HepG2 (cell line): ENCODE results near the gene RPE. TPM values are rescaled to one million over a fixed set of nuclear protein-coding genes. Genes with fewer than 3 reads are reported as not detected.

Experiments
- BHLHE40 ChIP-seq: IDR thresholded peaks from 2 replicates; pipeline ENCODE4 v1.6.1; 2011; ENCODE audit warnings: low read length, improper control_type of control experiment
- CBX5 ChIP-seq: sonication (generic); formaldehyde crosslinking; IDR thresholded peaks from 2 replicates; pipeline ENCODE4 v1.4.0; 2020; ENCODE audit warnings: missing genetic modification reagents, borderline replicate concordance
- CEBPZ ChIP-seq: IDR thresholded peaks from 2 replicates; pipeline ENCODE4 v1.6.1; 2012; ENCODE audit warnings: low read length, improper control_type of control experiment
- GFI1 ChIP-seq: sonication (generic); formaldehyde crosslinking; IDR thresholded peaks from 2 replicates; pipeline ENCODE4 v1.5.0; 2020; ENCODE audit warnings: missing genetic modification reagents, mild to moderate bottlenecking, borderline replicate concordance
- MBD4 ChIP-seq: IDR thresholded peaks from 2 replicates; pipeline ENCODE4 v1.6.1; 2012; ENCODE audit warnings: low read length, inconsistent platforms, borderline replicate concordance
- PPARG ChIP-seq: conservative IDR thresholded peaks from 2 replicates; pipeline ENCODE4 v1.6.1; 2016; ENCODE audit warnings: missing biosample characterization, missing genetic modification reagents
- SSRP1 ChIP-seq: IDR thresholded peaks from 2 replicates; pipeline ENCODE4 v1.6.1; 2016; ENCODE audit warnings: control low read depth
- ZFP37 ChIP-seq: sonication (generic); formaldehyde crosslinking; IDR thresholded peaks from 2 replicates; pipeline ENCODE4 v1.4.0; 2020; ENCODE audit warnings: missing genetic modification reagents, borderline replicate concordance
- ZNF367 ChIP-seq: sonication (generic); formaldehyde crosslinking; IDR thresholded peaks from 2 replicates; pipeline ENCODE4 v1.4.0; 2020; ENCODE audit warnings: missing genetic modification reagents, borderline replicate concordance
- polyA plus RNA-seq, 8 experiments: library from polyadenylated mRNA; depleted of rRNA in 3 of 8; stranded (reverse) in 7 of 8; unstranded in 1 of 8; fragments of >200 nt; fragmentation: Illumina TruSeq in 4 of 8; extraction: Trizol in 4 of 8; gene quantifications; 2 replicates each; pipeline versions ENCODE4 v1.2.1 to v1.2.3, GENCODE V29; 2011 to 2016; ENCODE audit warnings: low read depth in 4 of 8, missing spikeins in 1 of 8, mixed read lengths in 1 of 8; ENCODE audit not compliant: insufficient read depth in 1 of 8
- total RNA-seq, 5 experiments: library from RNA; depleted of rRNA; stranded (reverse); fragments of >200 nt; fragmentation: Illumina TruSeq; extraction: Trizol; gene quantifications; 2 replicates each; pipeline ENCODE4 v1.2.3, GENCODE V29; 2016; ENCODE audit warnings: low read depth in 1 of 5
- TF ChIP-seq, protein P1 (sequence below): sonication (generic); formaldehyde crosslinking; IDR thresholded peaks from 2 replicates; pipeline ENCODE4 v1.4.0; 2020; ENCODE audit warnings: missing genetic modification reagents
- TF ChIP-seq, protein P2 (sequence below): sonication (generic); formaldehyde crosslinking; IDR thresholded peaks from 2 replicates; pipeline ENCODE4 v1.5.1; 2020; ENCODE audit warnings: mild to moderate bottlenecking, missing genetic modification reagents, moderate library complexity
- TF ChIP-seq, protein P3 (sequence below): sonication (generic); formaldehyde crosslinking; IDR thresholded peaks from 2 replicates; pipeline ENCODE4 v1.4.0; 2020; ENCODE audit warnings: missing genetic modification reagents
- TF ChIP-seq, protein P4 (sequence below): IDR thresholded peaks from 2 replicates; pipeline ENCODE4 v1.6.1; 2016

Gene RPE
- total and polyA plus RNA-seq, 2 of the 13 experiments (the other 11 are each of a cell fraction or from before 2014, with no cell fraction given), result 72.3 to 107 TPM

GRCh38 chr2:210002158-210003157, at the start of gene RPE (continued):
- TF ChIP-seq, protein P1, sequence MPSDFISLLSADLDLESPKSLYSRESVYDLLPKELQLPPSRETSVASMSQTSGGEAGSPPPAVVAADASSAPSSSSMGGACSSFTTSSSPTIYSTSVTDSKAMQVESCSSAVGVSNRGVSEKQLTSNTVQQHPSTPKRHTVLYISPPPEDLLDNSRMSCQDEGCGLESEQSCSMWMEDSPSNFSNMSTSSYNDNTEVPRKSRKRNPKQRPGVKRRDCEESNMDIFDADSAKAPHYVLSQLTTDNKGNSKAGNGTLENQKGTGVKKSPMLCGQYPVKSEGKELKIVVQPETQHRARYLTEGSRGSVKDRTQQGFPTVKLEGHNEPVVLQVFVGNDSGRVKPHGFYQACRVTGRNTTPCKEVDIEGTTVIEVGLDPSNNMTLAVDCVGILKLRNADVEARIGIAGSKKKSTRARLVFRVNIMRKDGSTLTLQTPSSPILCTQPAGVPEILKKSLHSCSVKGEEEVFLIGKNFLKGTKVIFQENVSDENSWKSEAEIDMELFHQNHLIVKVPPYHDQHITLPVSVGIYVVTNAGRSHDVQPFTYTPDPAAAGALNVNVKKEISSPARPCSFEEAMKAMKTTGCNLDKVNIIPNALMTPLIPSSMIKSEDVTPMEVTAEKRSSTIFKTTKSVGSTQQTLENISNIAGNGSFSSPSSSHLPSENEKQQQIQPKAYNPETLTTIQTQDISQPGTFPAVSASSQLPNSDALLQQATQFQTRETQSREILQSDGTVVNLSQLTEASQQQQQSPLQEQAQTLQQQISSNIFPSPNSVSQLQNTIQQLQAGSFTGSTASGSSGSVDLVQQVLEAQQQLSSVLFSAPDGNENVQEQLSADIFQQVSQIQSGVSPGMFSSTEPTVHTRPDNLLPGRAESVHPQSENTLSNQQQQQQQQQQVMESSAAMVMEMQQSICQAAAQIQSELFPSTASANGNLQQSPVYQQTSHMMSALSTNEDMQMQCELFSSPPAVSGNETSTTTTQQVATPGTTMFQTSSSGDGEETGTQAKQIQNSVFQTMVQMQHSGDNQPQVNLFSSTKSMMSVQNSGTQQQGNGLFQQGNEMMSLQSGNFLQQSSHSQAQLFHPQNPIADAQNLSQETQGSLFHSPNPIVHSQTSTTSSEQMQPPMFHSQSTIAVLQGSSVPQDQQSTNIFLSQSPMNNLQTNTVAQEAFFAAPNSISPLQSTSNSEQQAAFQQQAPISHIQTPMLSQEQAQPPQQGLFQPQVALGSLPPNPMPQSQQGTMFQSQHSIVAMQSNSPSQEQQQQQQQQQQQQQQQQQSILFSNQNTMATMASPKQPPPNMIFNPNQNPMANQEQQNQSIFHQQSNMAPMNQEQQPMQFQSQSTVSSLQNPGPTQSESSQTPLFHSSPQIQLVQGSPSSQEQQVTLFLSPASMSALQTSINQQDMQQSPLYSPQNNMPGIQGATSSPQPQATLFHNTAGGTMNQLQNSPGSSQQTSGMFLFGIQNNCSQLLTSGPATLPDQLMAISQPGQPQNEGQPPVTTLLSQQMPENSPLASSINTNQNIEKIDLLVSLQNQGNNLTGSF, result peak; percentile 51; the same call in 1 of the 2 replicates
- TF ChIP-seq ZNF367 (no peak), GFI1 (CRISPR knock-in tag) (no peak), ZFP37 (CRISPR knock-in tag) (0 out of 2 replicates have a peak, but pooled peaks have one; percentile 12), SSRP1 (CRISPR knock-in tag) (no peak), CEBPZ (no peak), MBD4 (no peak), BHLHE40 (no peak), CBX5 (CRISPR knock-in tag) (peak; percentile 50; the same call in 1 of the 2 replicates), PPARG (CRISPR knock-in tag) (peak; percentile 45; the same call in 1 of the 2 replicates)
- TF ChIP-seq, protein P2, sequence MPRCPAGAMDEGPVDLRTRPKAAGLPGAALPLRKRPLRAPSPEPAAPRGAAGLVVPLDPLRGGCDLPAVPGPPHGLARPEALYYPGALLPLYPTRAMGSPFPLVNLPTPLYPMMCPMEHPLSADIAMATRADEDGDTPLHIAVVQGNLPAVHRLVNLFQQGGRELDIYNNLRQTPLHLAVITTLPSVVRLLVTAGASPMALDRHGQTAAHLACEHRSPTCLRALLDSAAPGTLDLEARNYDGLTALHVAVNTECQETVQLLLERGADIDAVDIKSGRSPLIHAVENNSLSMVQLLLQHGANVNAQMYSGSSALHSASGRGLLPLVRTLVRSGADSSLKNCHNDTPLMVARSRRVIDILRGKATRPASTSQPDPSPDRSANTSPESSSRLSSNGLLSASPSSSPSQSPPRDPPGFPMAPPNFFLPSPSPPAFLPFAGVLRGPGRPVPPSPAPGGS (CRISPR knock-in tag), result peak; percentile 85; the same call in 1 of the 2 replicates
- TF ChIP-seq, protein P3, sequence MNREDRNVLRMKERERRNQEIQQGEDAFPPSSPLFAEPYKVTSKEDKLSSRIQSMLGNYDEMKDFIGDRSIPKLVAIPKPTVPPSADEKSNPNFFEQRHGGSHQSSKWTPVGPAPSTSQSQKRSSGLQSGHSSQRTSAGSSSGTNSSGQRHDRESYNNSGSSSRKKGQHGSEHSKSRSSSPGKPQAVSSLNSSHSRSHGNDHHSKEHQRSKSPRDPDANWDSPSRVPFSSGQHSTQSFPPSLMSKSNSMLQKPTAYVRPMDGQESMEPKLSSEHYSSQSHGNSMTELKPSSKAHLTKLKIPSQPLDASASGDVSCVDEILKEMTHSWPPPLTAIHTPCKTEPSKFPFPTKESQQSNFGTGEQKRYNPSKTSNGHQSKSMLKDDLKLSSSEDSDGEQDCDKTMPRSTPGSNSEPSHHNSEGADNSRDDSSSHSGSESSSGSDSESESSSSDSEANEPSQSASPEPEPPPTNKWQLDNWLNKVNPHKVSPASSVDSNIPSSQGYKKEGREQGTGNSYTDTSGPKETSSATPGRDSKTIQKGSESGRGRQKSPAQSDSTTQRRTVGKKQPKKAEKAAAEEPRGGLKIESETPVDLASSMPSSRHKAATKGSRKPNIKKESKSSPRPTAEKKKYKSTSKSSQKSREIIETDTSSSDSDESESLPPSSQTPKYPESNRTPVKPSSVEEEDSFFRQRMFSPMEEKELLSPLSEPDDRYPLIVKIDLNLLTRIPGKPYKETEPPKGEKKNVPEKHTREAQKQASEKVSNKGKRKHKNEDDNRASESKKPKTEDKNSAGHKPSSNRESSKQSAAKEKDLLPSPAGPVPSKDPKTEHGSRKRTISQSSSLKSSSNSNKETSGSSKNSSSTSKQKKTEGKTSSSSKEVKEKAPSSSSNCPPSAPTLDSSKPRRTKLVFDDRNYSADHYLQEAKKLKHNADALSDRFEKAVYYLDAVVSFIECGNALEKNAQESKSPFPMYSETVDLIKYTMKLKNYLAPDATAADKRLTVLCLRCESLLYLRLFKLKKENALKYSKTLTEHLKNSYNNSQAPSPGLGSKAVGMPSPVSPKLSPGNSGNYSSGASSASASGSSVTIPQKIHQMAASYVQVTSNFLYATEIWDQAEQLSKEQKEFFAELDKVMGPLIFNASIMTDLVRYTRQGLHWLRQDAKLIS (CRISPR knock-in tag), result no peak
- TF ChIP-seq, protein P4, sequence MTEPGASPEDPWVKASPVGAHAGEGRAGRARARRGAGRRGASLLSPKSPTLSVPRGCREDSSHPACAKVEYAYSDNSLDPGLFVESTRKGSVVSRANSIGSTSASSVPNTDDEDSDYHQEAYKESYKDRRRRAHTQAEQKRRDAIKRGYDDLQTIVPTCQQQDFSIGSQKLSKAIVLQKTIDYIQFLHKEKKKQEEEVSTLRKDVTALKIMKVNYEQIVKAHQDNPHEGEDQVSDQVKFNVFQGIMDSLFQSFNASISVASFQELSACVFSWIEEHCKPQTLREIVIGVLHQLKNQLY (CRISPR knock-in tag), result peak; percentile 50; the same call in 1 of the 2 replicates
